HepG2 (cell line): ENCODE results near the gene PSMC3IP. TPM values are rescaled to one million over a fixed set of nuclear protein-coding genes. Genes with fewer than 3 reads are reported as not detected.

ENCODE experiments used
- CREB1 ChIP-seq, 2 experiments: fragments of 450-650 bp in 1 of 2; IDR thresholded peaks; 2 replicates each; pipeline ENCODE4 v1.6.1; 2016 to 2017; ENCODE audit warnings: control low read depth in 1 of 2, mild to moderate bottlenecking in 1 of 2, missing compliant biosample characterization in 1 of 2, missing genetic modification characterization in 1 of 2
- CSRNP2 ChIP-seq: sonication (generic); formaldehyde crosslinking; conservative IDR thresholded peaks from 2 replicates; pipeline ENCODE4 v1.8.0; 2022; ENCODE audit warnings: low read depth, missing genetic modification reagents
- DNMT3B ChIP-seq: conservative IDR thresholded peaks from 2 replicates; pipeline ENCODE4 v1.6.1; 2016; ENCODE audit warnings: missing biosample characterization, control low read depth
- FLYWCH1 ChIP-seq: sonication (generic); formaldehyde crosslinking; IDR thresholded peaks from 2 replicates; pipeline ENCODE4 v1.8.1; 2023; ENCODE audit warnings: mild to moderate bottlenecking, missing genetic modification reagents
- FOSL1 ChIP-seq: sonication (generic); formaldehyde crosslinking; IDR thresholded peaks from 2 replicates; pipeline ENCODE4 v1.9.0; 2021; ENCODE audit warnings: missing genetic modification reagents, borderline replicate concordance
- IRF1 ChIP-seq: sonication (generic); formaldehyde crosslinking; IDR thresholded peaks from 2 replicates; pipeline ENCODE4 v1.4.0; 2020; ENCODE audit warnings: low read depth, mild to moderate bottlenecking, missing genetic modification reagents
- JARID2 ChIP-seq: sonication (generic); formaldehyde crosslinking; IDR thresholded peaks from 2 replicates; pipeline ENCODE4 v1.8.1; 2023; ENCODE audit warnings: missing genetic modification reagents, inconsistent platforms; ENCODE audit not compliant: insufficient replicate concordance
- LCORL ChIP-seq, 2 experiments: fragments of 450-650 bp in 1 of 2; sonication (generic) in 1 of 2; formaldehyde crosslinking in 1 of 2; IDR thresholded peaks; 2 replicates each; pipeline versions ENCODE4 v1.5.0 to v1.6.1; 2017 to 2020; ENCODE audit warnings: antibody characterized with exemption in 1 of 2, missing genetic modification reagents in 1 of 2
- MEF2D ChIP-seq: sonication (generic); formaldehyde crosslinking; IDR thresholded peaks from 2 replicates; pipeline ENCODE4 v1.5.1; 2020; ENCODE audit warnings: mild to moderate bottlenecking, missing genetic modification reagents
- MTA1 ChIP-seq: sonication (generic); formaldehyde crosslinking; IDR thresholded peaks from 2 replicates; pipeline ENCODE4 v1.4.0; 2020; ENCODE audit warnings: missing genetic modification reagents, mild to moderate bottlenecking, borderline replicate concordance
- NFE2 ChIP-seq: sonication (generic); formaldehyde crosslinking; IDR thresholded peaks from 2 replicates; pipeline ENCODE4 v1.4.0; 2020; ENCODE audit warnings: missing genetic modification reagents
- PTBP1 ChIP-seq: fragments of 200-400 bp; formaldehyde crosslinking; IDR thresholded peaks from 2 replicates; pipeline ENCODE4 v1.6.1; 2018; ENCODE audit warnings: low read length, low read depth; ENCODE audit not compliant: poor library complexity, severe bottlenecking
- SCMH1 ChIP-seq: sonication (generic); formaldehyde crosslinking; IDR thresholded peaks from 2 replicates; pipeline ENCODE4 v1.9.0; 2021; ENCODE audit warnings: missing genetic modification reagents, mild to moderate bottlenecking, borderline replicate concordance
- SPEN ChIP-seq: sonication (generic); formaldehyde crosslinking; IDR thresholded peaks from 2 replicates; pipeline ENCODE4 v1.5.1; 2020; ENCODE audit warnings: low read depth, mild to moderate bottlenecking, missing genetic modification reagents
- ZNF275 ChIP-seq: sonication (generic); formaldehyde crosslinking; IDR thresholded peaks from 2 replicates; pipeline ENCODE4 v1.8.0; 2022; ENCODE audit warnings: missing genetic modification reagents, mild to moderate bottlenecking, inconsistent platforms, borderline replicate concordance
- ZNF616 ChIP-seq: sonication (generic); formaldehyde crosslinking; IDR thresholded peaks from 2 replicates; pipeline ENCODE4 v1.5.0; 2020; ENCODE audit warnings: low read depth, mild to moderate bottlenecking, missing genetic modification reagents
- ZNF790 ChIP-seq: sonication (generic); formaldehyde crosslinking; IDR thresholded peaks from 2 replicates; pipeline ENCODE4 v1.8.0; 2022; ENCODE audit warnings: missing genetic modification reagents, mild to moderate bottlenecking, borderline replicate concordance
- polyA plus RNA-seq, 8 experiments: library from polyadenylated mRNA; depleted of rRNA in 3 of 8; stranded (reverse) in 7 of 8; unstranded in 1 of 8; fragments of >200 nt; fragmentation: Illumina TruSeq in 4 of 8; extraction: Trizol in 4 of 8; gene quantifications; 2 replicates each; pipeline versions ENCODE4 v1.2.1 to v1.2.3, GENCODE V29; 2011 to 2016; ENCODE audit warnings: low read depth in 4 of 8, missing spikeins in 1 of 8, mixed read lengths in 1 of 8; ENCODE audit not compliant: insufficient read depth in 1 of 8
- total RNA-seq, 5 experiments: library from RNA; depleted of rRNA; stranded (reverse); fragments of >200 nt; fragmentation: Illumina TruSeq; extraction: Trizol; gene quantifications; 2 replicates each; pipeline ENCODE4 v1.2.3, GENCODE V29; 2016; ENCODE audit warnings: low read depth in 1 of 5
- TF ChIP-seq, protein P1 (sequence below): sonication (generic); formaldehyde crosslinking; IDR thresholded peaks from 2 replicates; pipeline ENCODE4 v1.4.0; 2020; ENCODE audit warnings: missing genetic modification reagents, borderline replicate concordance

Gene PSMC3IP
- total and polyA plus RNA-seq, 2 of the 13 experiments (the other 11 are each of a cell fraction or from before 2014, with no cell fraction given): 6.5 to 22.4 TPM

- TF ChIP-seq DNMT3B (0 out of 2 replicates have a peak, but pooled peaks have one; percentile 17), LCORL (IDR thresholded peaks at IDR 0.05) (no peak), LCORL (CRISPR knock-in tag; IDR thresholded peaks at IDR 0.05) (peak; percentile 51; the same call in 1 of the 2 replicates), MTA1 (CRISPR knock-in tag) (no peak), FLYWCH1 (CRISPR knock-in tag) (0 out of 2 replicates have a peak, but pooled peaks have one; percentile 39), ZNF790 (no peak), SPEN (CRISPR knock-in tag) (no peak), IRF1 (no peak), FOSL1 (CRISPR knock-in tag) (no peak), CREB1 (IDR thresholded peaks at IDR 0.05) (no peak), CREB1 (CRISPR knock-in tag; IDR thresholded peaks at IDR 0.05) (no peak), MEF2D (CRISPR knock-in tag) (no peak), ZNF616 (CRISPR knock-in tag) (peak; percentile 29; the same call in 1 of the 2 replicates), PTBP1 (peak; percentile 8), JARID2 (CRISPR knock-in tag) (no peak), NFE2 (CRISPR knock-in tag) (no peak), CSRNP2 (CRISPR knock-in tag) (no peak), ZNF275 (CRISPR knock-in tag) (no peak), SCMH1 (CRISPR knock-in tag) (no peak)
- TF ChIP-seq, protein P1, sequence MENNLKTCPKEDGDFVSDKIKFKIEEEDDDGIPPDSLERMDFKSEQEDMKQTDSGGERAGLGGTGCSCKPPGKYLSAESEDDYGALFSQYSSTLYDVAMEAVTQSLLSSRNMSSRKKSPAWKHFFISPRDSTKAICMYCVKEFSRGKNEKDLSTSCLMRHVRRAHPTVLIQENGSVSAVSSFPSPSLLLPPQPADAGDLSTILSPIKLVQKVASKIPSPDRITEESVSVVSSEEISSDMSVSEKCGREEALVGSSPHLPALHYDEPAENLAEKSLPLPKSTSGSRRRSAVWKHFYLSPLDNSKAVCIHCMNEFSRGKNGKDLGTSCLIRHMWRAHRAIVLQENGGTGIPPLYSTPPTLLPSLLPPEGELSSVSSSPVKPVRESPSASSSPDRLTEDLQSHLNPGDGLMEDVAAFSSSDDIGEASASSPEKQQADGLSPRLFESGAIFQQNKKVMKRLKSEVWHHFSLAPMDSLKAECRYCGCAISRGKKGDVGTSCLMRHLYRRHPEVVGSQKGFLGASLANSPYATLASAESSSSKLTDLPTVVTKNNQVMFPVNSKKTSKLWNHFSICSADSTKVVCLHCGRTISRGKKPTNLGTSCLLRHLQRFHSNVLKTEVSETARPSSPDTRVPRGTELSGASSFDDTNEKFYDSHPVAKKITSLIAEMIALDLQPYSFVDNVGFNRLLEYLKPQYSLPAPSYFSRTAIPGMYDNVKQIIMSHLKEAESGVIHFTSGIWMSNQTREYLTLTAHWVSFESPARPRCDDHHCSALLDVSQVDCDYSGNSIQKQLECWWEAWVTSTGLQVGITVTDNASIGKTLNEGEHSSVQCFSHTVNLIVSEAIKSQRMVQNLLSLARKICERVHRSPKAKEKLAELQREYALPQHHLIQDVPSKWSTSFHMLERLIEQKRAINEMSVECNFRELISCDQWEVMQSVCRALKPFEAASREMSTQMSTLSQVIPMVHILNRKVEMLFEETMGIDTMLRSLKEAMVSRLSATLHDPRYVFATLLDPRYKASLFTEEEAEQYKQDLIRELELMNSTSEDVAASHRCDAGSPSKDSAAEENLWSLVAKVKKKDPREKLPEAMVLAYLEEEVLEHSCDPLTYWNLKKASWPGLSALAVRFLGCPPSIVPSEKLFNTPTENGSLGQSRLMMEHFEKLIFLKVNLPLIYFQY (CRISPR knock-in tag): no peak
Observed at GRCh38 chr17:42608305-42609181, 31.0 kb upstream of the PSMC3IP start (continued).
